ENCODE data around the gene CCR9. TPM values are rescaled to one million over a fixed set of nuclear protein-coding genes. Genes with fewer than 3 reads are reported as not detected.
A peak's percentile ranks its signal among the peaks of the same experiment; 100 is the strongest.
"Not testable (repeated sequence)": the region's sequence is repeated elsewhere in the genome, so short reads cannot be mapped to it uniquely, and the experiment has no call there.

The CCR9 gene
- 0.48 TPM for total RNA-seq (ENCODE audit: insufficient read depth, low replicate concordance)

DNA sequence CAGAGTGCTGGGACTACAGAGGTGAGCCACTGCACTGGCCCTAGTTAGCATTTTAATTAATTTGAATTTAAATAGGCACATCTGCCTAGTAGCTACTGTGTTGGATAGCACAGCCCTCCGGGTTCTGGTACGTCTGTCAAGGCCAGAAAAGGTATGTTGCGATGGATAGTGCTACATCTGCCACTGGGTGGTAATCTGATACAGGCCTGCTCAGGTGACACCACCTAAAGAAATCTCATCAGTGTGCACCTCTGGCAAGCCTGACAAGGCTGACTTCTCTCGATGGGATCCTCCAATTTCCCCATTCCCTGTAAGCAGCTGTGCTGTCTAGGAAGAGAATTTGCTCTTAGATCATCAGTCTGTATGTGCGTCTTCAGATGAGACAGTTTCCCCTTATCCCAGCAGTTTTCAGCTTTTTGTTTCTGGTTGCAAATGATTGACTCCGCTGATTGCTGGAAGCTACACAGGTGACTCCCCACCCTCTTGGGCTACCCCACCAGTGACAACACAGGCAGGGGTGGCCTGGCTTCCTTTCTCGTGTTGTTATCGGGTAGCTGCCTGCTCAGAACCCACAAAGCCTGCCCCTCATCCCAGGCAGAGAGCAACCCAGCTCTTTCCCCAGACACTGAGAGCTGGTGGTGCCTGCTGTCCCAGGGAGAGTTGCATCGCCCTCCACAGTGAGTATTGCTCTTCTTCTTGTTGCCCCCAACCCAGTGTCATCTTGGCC is at the start of gene CCR9:
Gene CCR9, plus strand, starts transcription at position 565 of the 727 bp plus-strand sequence. CDS start 8,391 bp downstream, outside the sequence.
- no peak for DNase-seq (ENCODE audit: low spot score)

GRCh38 chr3:45838466-45838865 is 47.9 kb upstream of the CCR9 start:
- DNase-seq (ENCODE audit: low spot score): no peak

DNA sequence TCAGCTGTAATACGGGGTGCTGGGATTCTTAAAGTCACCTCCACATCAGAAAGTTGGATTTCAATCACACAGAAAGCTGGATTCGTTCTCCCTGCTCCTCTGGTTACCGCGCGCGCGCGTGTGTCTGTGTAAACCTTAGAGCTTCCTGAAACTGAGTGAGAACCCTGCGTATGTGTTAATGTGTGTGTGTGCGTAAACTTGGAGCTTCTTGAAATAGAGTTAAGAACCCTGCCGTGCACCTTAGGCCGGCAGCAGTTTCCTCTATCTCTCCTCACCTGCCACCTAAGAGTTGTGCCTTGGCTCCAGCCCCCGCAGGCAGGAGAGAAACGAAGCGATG is 45.0 kb upstream of the CCR9 start:
- DNase-seq (ENCODE audit: low spot score): no peak

- DNase-seq (ENCODE audit: low spot score): peak; percentile 99
These were observed 44.4 kb upstream of the CCR9 start, which contains the start of gene LZTFL1 for GRCh38 chr3:45841757-45842491. Gene LZTFL1 (minus strand): TSS chr3:45842119. CDS start chr3:45841991, 128 bp downstream.

DNA sequence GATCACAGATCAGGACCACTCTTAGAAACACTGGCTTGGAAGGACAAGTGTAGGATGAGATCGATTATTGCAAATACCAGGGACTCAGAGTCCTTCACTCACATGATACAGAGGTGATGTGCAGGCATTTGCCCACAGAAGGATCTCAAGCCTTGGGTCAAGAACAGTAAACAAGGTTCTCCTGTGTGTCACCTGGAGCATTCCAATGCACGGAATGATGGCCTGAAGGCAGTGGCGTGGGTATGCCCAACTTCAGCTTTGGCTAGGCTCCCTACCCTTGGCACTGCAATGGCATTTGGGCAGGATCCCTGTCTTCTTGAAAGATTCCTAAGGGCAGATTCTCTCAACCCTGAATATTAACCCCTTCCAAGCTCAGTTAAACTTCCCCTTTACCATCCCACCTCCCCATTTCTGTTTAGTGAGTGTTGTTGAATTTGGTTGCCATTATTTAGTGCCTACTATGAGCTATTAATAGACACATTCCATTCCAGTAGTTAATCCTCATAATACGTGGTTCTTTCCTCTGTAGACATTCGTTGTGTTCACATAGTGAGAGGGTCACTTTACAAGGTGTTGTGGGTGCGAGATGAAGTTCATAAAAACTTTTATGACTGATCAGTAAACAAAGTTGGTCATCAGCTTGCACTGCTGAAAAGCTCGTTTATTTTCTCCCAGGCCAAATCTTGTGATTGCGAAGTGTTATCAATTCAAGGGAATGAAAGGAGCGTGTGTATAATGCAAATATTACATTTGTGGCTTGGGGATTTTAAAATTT is 43.3 kb upstream of the CCR9 start:
- no peak for DNase-seq (ENCODE audit: low spot score)

DNA sequence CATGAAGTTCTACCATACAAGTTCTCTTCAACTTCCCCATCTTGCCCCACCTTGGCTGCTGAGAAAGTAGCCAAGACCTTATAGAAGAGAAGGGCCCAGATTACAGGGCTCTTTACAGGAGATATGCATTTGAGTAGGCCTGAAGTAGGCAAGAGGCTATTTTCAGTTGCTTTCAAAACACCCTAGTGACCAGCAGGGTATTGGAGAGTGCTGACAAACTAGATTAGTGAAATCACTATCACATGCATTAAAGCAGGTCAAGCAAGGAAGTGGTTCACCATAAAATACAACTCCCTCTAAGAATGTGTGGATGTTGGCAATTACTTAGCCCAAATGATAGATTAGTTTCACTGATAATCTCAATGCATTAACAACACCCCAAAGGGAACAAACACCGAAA is 41.7 kb upstream of the CCR9 start:
- DNase-seq (ENCODE audit: low spot score): no peak

GRCh38 chr3:45848392-45848791 is 38.0 kb upstream of the CCR9 start:
- no peak for DNase-seq (ENCODE audit: low spot score)

GRCh38 chr3:45852828-45853227 is 33.5 kb upstream of the CCR9 start:
- DNase-seq (ENCODE audit: low spot score): no peak

DNA sequence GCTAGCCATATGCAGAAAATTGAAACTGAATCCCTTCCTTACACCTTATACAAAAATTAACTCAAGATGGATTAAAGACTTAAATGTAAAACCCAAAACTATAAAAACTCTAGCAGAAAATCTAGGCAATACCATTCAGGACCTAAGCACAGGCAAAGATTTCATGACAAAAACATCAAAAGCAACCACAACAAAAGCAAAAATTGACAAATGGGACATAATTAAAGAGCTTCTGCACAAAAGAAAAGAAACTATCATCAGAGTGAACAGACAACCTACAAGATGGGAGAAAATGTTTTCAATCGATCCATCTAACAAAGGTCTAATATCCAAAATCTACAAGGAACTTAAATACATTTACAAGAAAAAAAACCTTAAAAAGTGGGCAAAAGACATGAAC is 30.0 kb upstream of the CCR9 start:
- not testable (repeated sequence) for DNase-seq (ENCODE audit: low spot score)

GRCh38 chr3:45857024-45857423 is 29.3 kb upstream of the CCR9 start:
- not testable (repeated sequence) for DNase-seq (ENCODE audit: low spot score)

DNA sequence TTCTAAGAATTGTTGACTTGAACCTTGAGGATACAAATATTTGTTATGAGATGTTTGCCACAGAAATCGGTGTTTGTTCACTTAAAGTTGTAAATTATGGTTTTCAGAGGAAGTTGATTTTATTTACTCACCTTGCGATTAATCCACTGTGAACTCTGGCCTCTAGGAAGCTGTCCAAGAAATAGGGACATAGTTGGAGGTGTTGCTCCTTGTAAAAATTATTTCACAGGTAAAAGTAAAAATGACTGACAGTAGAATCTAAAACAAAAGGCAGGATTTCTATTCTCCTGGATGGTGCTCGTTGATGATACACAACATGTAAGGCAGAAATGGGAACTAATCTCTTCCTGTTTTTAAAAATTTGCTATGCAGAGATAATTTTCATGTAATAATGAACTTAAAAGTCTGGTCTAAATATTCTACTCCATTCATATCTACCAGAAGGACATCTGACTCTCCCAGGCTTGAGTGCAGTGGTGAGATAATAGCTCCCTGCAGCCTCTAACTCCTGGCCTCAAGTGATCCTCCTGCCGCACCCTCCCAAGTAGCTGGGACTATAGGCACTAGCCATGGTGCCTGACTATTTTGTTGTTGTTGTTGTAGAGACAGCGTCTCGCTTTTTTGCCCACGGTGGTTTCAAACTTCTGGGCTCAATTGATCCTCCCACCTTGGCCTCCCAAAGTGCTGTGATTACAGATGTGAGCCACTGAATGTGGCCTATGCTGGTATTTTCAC is 27.4 kb upstream of the CCR9 start:
- DNase-seq (ENCODE audit: low spot score): no peak

GRCh38 chr3:45860481-45860880 is 25.9 kb upstream of the CCR9 start:
- no peak for DNase-seq (ENCODE audit: low spot score)

GRCh38 chr3:45861043-45861719 is 25.2 kb upstream of the CCR9 start:
- DNase-seq (ENCODE audit: low spot score): peak; percentile 18

- DNase-seq (ENCODE audit: low spot score): no peak
These were observed 21.4 kb upstream of the CCR9 start for GRCh38 chr3:45864760-45865519.

- DNase-seq (ENCODE audit: low spot score): no peak
These were observed 20.8 kb upstream of the CCR9 start for GRCh38 chr3:45865563-45865962.

- DNase-seq (ENCODE audit: low spot score): no peak
These were observed 18.1 kb upstream of the CCR9 start for GRCh38 chr3:45868213-45868612.

DNA sequence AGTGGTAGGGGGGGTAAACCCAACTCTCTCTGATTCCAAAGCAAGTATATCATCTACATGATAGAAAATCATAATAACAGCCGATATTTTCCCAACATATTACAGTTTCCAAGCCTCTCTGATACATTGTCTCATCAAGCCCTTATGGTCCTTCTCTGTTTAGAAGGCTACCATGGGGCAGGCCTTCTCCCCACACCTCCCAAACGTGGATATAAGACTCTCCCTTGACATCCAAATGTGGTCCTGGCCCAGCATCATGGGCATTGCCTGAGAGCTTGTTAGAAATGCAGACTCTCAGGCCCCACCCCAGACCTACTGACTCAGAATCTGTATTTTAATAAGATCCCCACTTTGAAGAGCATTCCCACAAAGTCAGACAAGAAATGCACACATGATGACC is 17.7 kb upstream of the CCR9 start:
- no peak for DNase-seq (ENCODE audit: low spot score)

GRCh38 chr3:45869638-45870037 is 16.7 kb upstream of the CCR9 start:
- no peak for DNase-seq (ENCODE audit: low spot score)

DNA sequence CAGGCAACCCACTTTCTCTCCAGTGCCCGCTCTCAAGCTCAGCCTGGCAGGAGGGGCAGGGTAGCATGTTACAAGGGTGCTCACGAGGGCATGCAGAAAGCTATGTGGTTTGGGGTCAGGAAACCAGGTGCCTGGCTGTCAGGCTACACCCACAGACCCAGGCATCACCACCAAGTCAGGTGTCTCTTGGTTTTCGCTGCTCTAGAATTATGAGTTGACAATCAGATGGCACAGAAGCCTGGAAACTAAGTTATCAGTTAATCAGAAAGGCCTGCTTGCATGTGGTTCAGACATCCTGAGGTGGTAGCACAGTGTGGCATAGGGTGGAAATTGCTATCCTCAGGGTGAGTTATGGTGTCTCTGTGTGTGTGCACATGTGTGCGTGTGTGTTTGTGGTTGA is 16.2 kb upstream of the CCR9 start:
- no peak for DNase-seq (ENCODE audit: low spot score)

DNA sequence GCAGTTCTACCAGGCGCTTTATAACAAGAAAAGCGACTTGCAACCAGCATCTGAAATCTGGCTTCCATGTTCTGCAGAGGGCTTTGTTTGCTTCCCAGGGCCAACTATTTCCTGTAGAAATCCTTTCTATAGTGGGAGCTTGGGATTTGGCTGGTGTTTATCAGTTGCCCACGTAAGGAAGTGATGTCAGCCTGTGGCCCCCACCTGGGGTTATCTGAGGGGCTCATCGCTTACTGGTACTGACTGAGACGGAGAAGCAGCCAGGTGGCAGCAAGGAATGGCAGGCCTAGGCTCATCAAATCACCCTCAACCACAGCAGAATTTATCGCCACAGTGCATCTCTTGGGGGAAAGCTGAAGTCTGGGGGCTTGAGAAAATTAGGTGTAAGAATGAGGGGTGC is 14.6 kb upstream of the CCR9 start:
- no peak for DNase-seq (ENCODE audit: low spot score)

Data from umbilical cord (tissue), 2 donors.